Neutrophil (primary cell): Measurements from ENCODE around the gene AEBP2.

Source experiments
- H3K27ac ChIP-seq: fragments of 200-600 bp; sonication (generic); 2 replicates; pipeline ENCODE4 v1.5.1; 2016; ENCODE audit warnings: mild to moderate bottlenecking, moderate library complexity
- H3K27me3 ChIP-seq: fragments of 200-600 bp; sonication (generic); 2 replicates; pipeline ENCODE4 v1.6.0; 2016; ENCODE audit warnings: mild to moderate bottlenecking
- H3K36me3 ChIP-seq: fragments of 200-600 bp; sonication (generic); 2 replicates; pipeline ENCODE4 v1.5.1; 2017
- H3K4me1 ChIP-seq, 2 experiments: fragments of 200-600 bp in 1 of 2; sonication (generic) in 1 of 2; 1 replicate in 1 of 2; 2 replicates in 1 of 2; pipeline versions ENCODE4 v1.5.1 to v1.6.1; 2013 to 2016; ENCODE audit warnings: low read depth in 1 of 2, low read length in 1 of 2, mild to moderate bottlenecking in 1 of 2, moderate library complexity in 1 of 2; ENCODE audit not compliant: control insufficient read depth in 1 of 2, insufficient read depth in 1 of 2
- H3K4me3 ChIP-seq, 2 experiments: fragments of 200-600 bp in 1 of 2; sonication (generic) in 1 of 2; 1 replicate in 1 of 2; 2 replicates in 1 of 2; pipeline ENCODE4 v1.5.1; 2013 to 2016; ENCODE audit warnings: low read depth in 1 of 2, low read length in 1 of 2, mild to moderate bottlenecking in 1 of 2, moderate library complexity in 1 of 2
- H3K9me3 ChIP-seq: fragments of 200-600 bp; sonication (generic); 2 replicates; pipeline ENCODE4 v1.5.1; 2016
- CTCF ChIP-seq: fragments of 200-600 bp; sonication (generic); IDR thresholded peaks from 2 replicates; pipeline ENCODE4 v1.5.1; 2016; ENCODE audit warnings: antibody characterized with exemption

AEBP2 gene

GRCh38 chr12:19444097-19444496, 4.8 kb downstream of the AEBP2 start:
- no peak for TF ChIP-seq CTCF
- H3K4me3 ChIP-seq: no peak overlapping the region
- H3K27me3 ChIP-seq: no peaks in the 10 kb centered on the region
- no peak overlapping the region for H3K27ac ChIP-seq
- H3K4me1 ChIP-seq: peaks cover 15 to 17% of the 10 kb centered on the region in 2 experiments
- no peaks in the 10 kb centered on the region for H3K9me3 ChIP-seq
- no peaks in the 10 kb centered on the region for H3K36me3 ChIP-seq

GRCh38 chr12:19447386-19447785, 8.1 kb downstream of the AEBP2 start:
- no peak for TF ChIP-seq CTCF
- Histone ChIP-seq H3K4me1 (no peaks in the 10 kb centered on the region), H3K9me3 (no peaks in the 10 kb centered on the region), H3K27ac (no peak overlapping the region), H3K36me3 (no peaks in the 10 kb centered on the region), H3K27me3 (no peaks in the 10 kb centered on the region), H3K4me3 (no peak overlapping the region)

GRCh38 chr12:19449814-19450213, 10.5 kb downstream of the AEBP2 start:
- H3K9me3 ChIP-seq: no peaks in the 10 kb centered on the region
- TF ChIP-seq CTCF: no peak
- no peak overlapping the region for H3K27ac ChIP-seq
- no peaks in the 10 kb centered on the region for H3K4me1 ChIP-seq
- H3K4me3 ChIP-seq: no peak overlapping the region
- H3K27me3 ChIP-seq: no peaks in the 10 kb centered on the region
- no peaks in the 10 kb centered on the region for H3K36me3 ChIP-seq

GRCh38 chr12:19450362-19450761, 11.1 kb downstream of the AEBP2 start:
- Histone ChIP-seq H3K4me1 (no peaks in the 10 kb centered on the region), H3K9me3 (no peaks in the 10 kb centered on the region), H3K4me3 (no peak overlapping the region), H3K27me3 (no peaks in the 10 kb centered on the region), H3K27ac (no peak overlapping the region), H3K36me3 (no peaks in the 10 kb centered on the region)
- TF ChIP-seq CTCF: no peak

GRCh38 chr12:19451196-19451595, 11.9 kb downstream of the AEBP2 start:
- Histone ChIP-seq H3K27me3 (no peaks in the 10 kb centered on the region), H3K4me3 (no peak overlapping the region), H3K9me3 (no peaks in the 10 kb centered on the region), H3K36me3 (no peaks in the 10 kb centered on the region), H3K27ac (no peak overlapping the region), H3K4me1 (no peaks in the 10 kb centered on the region)
- TF ChIP-seq CTCF: no peak

GRCh38 chr12:19453961-19454360, 14.7 kb downstream of the AEBP2 start:
- H3K27ac ChIP-seq: no peak overlapping the region
- no peak for TF ChIP-seq CTCF
- H3K9me3 ChIP-seq: no peaks in the 10 kb centered on the region
- no peaks in the 10 kb centered on the region for H3K36me3 ChIP-seq
- H3K4me1 ChIP-seq: peaks cover 6 to 7% of the 10 kb centered on the region in 2 experiments
- no peaks in the 10 kb centered on the region for H3K27me3 ChIP-seq
- H3K4me3 ChIP-seq: no peak overlapping the region
